HepG2 (cell line): ENCODE data around the gene CALR. TPM values are rescaled to one million over a fixed set of nuclear protein-coding genes. Genes with fewer than 3 reads are reported as not detected.

Experiments
- E2F1 ChIP-seq: sonication (generic); formaldehyde crosslinking; IDR thresholded peaks from 2 replicates; pipeline ENCODE4 v1.5.0; 2020; ENCODE audit warnings: missing genetic modification reagents
- FOSL2 ChIP-seq: sonication (generic); formaldehyde crosslinking; IDR thresholded peaks from 2 replicates; pipeline ENCODE4 v1.4.0; 2020; ENCODE audit warnings: missing genetic modification reagents
- HOMEZ ChIP-seq: IDR thresholded peaks from 2 replicates; pipeline ENCODE4 v1.6.1; 2016; ENCODE audit warnings: low read depth
- IRF9 ChIP-seq: sonication (generic); formaldehyde crosslinking; IDR thresholded peaks from 2 replicates; pipeline ENCODE4 v1.8.0; 2022; ENCODE audit warnings: missing genetic modification reagents, mild to moderate bottlenecking, borderline replicate concordance
- KDM3A ChIP-seq: IDR thresholded peaks from 2 replicates; pipeline ENCODE4 v1.6.1; 2018; ENCODE audit warnings: low read depth, missing compliant biosample characterization
- KLF16 ChIP-seq, 2 experiments: sonication (generic) in 1 of 2; formaldehyde crosslinking in 1 of 2; IDR thresholded peaks; 2 replicates each; pipeline versions ENCODE4 v1.6.1 to v1.8.0; 2016 to 2023; ENCODE audit warnings: missing genetic modification reagents in 2 of 2, missing compliant biosample characterization in 1 of 2
- LCORL ChIP-seq, 2 experiments: fragments of 450-650 bp in 1 of 2; sonication (generic) in 1 of 2; formaldehyde crosslinking in 1 of 2; IDR thresholded peaks; 2 replicates each; pipeline versions ENCODE4 v1.5.0 to v1.6.1; 2017 to 2020; ENCODE audit warnings: antibody characterized with exemption in 1 of 2, missing genetic modification reagents in 1 of 2
- MTF1 ChIP-seq: sonication (generic); formaldehyde crosslinking; IDR thresholded peaks from 2 replicates; pipeline ENCODE4 v1.5.0; 2020; ENCODE audit warnings: missing genetic modification reagents
- MZF1 ChIP-seq: sonication (generic); formaldehyde crosslinking; IDR thresholded peaks from 2 replicates; pipeline ENCODE4 v1.8.1; 2023; ENCODE audit warnings: mild to moderate bottlenecking, missing genetic modification reagents, borderline replicate concordance
- PAF1 ChIP-seq: IDR thresholded peaks from 2 replicates; pipeline ENCODE4 v1.6.1; 2016; ENCODE audit warnings: missing genetic modification reagents, missing compliant biosample characterization
- SNAPC2 ChIP-seq: sonication (generic); formaldehyde crosslinking; IDR thresholded peaks from 2 replicates; pipeline ENCODE4 v1.8.1; 2022; ENCODE audit warnings: mild to moderate bottlenecking, missing genetic modification reagents
- SNRNP70 ChIP-seq: fragments of 200-400 bp; formaldehyde crosslinking; IDR thresholded peaks from 2 replicates; pipeline ENCODE4 v1.6.1; 2017; ENCODE audit warnings: mild to moderate bottlenecking, low read depth, low read length, moderate library complexity
- SP5 ChIP-seq: IDR thresholded peaks from 2 replicates; pipeline ENCODE4 v1.6.1; 2016; ENCODE audit warnings: low read depth, borderline replicate concordance
- STAT5B ChIP-seq: sonication (generic); formaldehyde crosslinking; IDR thresholded peaks from 2 replicates; pipeline ENCODE4 v1.4.0; 2020; ENCODE audit warnings: missing genetic modification reagents
- YEATS4 ChIP-seq: sonication (generic); formaldehyde crosslinking; IDR thresholded peaks from 2 replicates; pipeline ENCODE4 v1.4.0; 2020; ENCODE audit warnings: missing genetic modification reagents, borderline replicate concordance
- ZBTB21 ChIP-seq: sonication (generic); formaldehyde crosslinking; IDR thresholded peaks from 2 replicates; pipeline ENCODE4 v1.4.0; 2020; ENCODE audit warnings: missing genetic modification reagents
- ZNF224 ChIP-seq: sonication (generic); formaldehyde crosslinking; IDR thresholded peaks from 2 replicates; pipeline ENCODE4 v1.5.0; 2020; ENCODE audit warnings: mild to moderate bottlenecking, missing genetic modification reagents
- ZNF225 ChIP-seq: sonication (generic); formaldehyde crosslinking; IDR thresholded peaks from 2 replicates; pipeline ENCODE4 v1.4.0; 2020; ENCODE audit warnings: mild to moderate bottlenecking, missing genetic modification reagents
- ZNF276 ChIP-seq: sonication (generic); formaldehyde crosslinking; IDR thresholded peaks from 2 replicates; pipeline ENCODE4 v1.4.0; 2020; ENCODE audit warnings: mild to moderate bottlenecking, low read depth, missing genetic modification reagents
- ZNF567 ChIP-seq: sonication (generic); formaldehyde crosslinking; IDR thresholded peaks from 2 replicates; pipeline ENCODE4 v1.8.1; 2023; ENCODE audit warnings: mild to moderate bottlenecking, missing genetic modification reagents, borderline replicate concordance
- ZNF614 ChIP-seq: IDR thresholded peaks from 2 replicates; pipeline ENCODE4 v1.6.1; 2018; ENCODE audit warnings: missing biosample characterization, missing genetic modification reagents, inconsistent platforms, borderline replicate concordance
- ZNF619 ChIP-seq: sonication (generic); formaldehyde crosslinking; IDR thresholded peaks from 2 replicates; pipeline ENCODE4 v1.4.0; 2020; ENCODE audit warnings: mild to moderate bottlenecking, missing genetic modification reagents
- ZNF639 ChIP-seq: conservative IDR thresholded peaks from 2 replicates; pipeline ENCODE4 v1.6.1; 2018; ENCODE audit warnings: missing genetic modification reagents
- ZNF841 ChIP-seq: sonication (generic); formaldehyde crosslinking; IDR thresholded peaks from 2 replicates; pipeline ENCODE4 v1.8.1; 2023; ENCODE audit warnings: missing genetic modification reagents, borderline replicate concordance
- polyA plus RNA-seq, 8 experiments: library from polyadenylated mRNA; depleted of rRNA in 3 of 8; stranded (reverse) in 7 of 8; unstranded in 1 of 8; fragments of >200 nt; fragmentation: Illumina TruSeq in 4 of 8; extraction: Trizol in 4 of 8; gene quantifications; 2 replicates each; pipeline versions ENCODE4 v1.2.1 to v1.2.3, GENCODE V29; 2011 to 2016; ENCODE audit warnings: low read depth in 4 of 8, missing spikeins in 1 of 8, mixed read lengths in 1 of 8; ENCODE audit not compliant: insufficient read depth in 1 of 8
- total RNA-seq, 5 experiments: library from RNA; depleted of rRNA; stranded (reverse); fragments of >200 nt; fragmentation: Illumina TruSeq; extraction: Trizol; gene quantifications; 2 replicates each; pipeline ENCODE4 v1.2.3, GENCODE V29; 2016; ENCODE audit warnings: low read depth in 1 of 5

The CALR gene
- total and polyA plus RNA-seq, 2 of the 13 experiments (the other 11 are each of a cell fraction or from before 2014, with no cell fraction given): 898 to 934 TPM

- TF ChIP-seq E2F1: no peak
- TF ChIP-seq STAT5B (CRISPR knock-in tag): no peak
- TF ChIP-seq ZNF225 (CRISPR knock-in tag): peak; percentile 56
- no peak for TF ChIP-seq ZNF614
- no peak for TF ChIP-seq KDM3A (CRISPR knock-in tag)
- TF ChIP-seq HOMEZ (CRISPR knock-in tag): no peak
- TF ChIP-seq SP5: no peak
- TF ChIP-seq MZF1 (CRISPR knock-in tag): peak; percentile 97
- no peak for TF ChIP-seq MTF1
- TF ChIP-seq SNAPC2 (CRISPR knock-in tag): no peak
- TF ChIP-seq KLF16 (CRISPR knock-in tag; IDR thresholded peaks at IDR 0.05): peak in 1 of 2 experiments; percentile 88; a peak in 1 of 4 replicates
- no peak for TF ChIP-seq ZNF841 (CRISPR knock-in tag)
- TF ChIP-seq IRF9 (CRISPR knock-in tag): peak; percentile 65; the same call in 1 of the 2 replicates
- no peak for TF ChIP-seq ZNF639 (CRISPR knock-in tag)
- TF ChIP-seq SNRNP70: no peak
- no peak for TF ChIP-seq ZNF567 (CRISPR knock-in tag)
- no peak for TF ChIP-seq PAF1 (CRISPR knock-in tag)
- TF ChIP-seq ZNF224 (CRISPR knock-in tag): no peak
- TF ChIP-seq LCORL (IDR thresholded peaks at IDR 0.05): no peak
- no peak for TF ChIP-seq LCORL (CRISPR knock-in tag; IDR thresholded peaks at IDR 0.05)
- TF ChIP-seq FOSL2 (CRISPR knock-in tag): no peak
- TF ChIP-seq ZNF619 (CRISPR knock-in tag): peak; percentile 15; the same call in 1 of the 2 replicates
- TF ChIP-seq ZBTB21 (CRISPR knock-in tag): no peak; the same call in 1 of the 2 replicates
- 0 out of 2 replicates have a peak, but pooled peaks have one; percentile 78 for TF ChIP-seq ZNF276 (CRISPR knock-in tag)
- TF ChIP-seq YEATS4 (CRISPR knock-in tag): peak; percentile 16; the same call in 1 of the 2 replicates
Observed at GRCh38 chr19:12985049-12985776, 46.8 kb downstream of the CALR start (continued).
